Hepatocyte (in vitro differentiated cells): ENCODE results near the gene CPZ. TPM values are rescaled to one million over a fixed set of nuclear protein-coding genes. Genes with fewer than 3 reads are reported as not detected.

Experiments
- DNase-seq: peaks from one replicate; pipeline ENCODE4 v3.0.0-alpha.2; 2016; ENCODE audit warnings: low spot score
- H2AFZ ChIP-seq: fragments of 200-600 bp; sonication (generic); 2 replicates; pipeline ENCODE4 v1.6.0; 2016; ENCODE audit warnings: antibody characterized with exemption, mild to moderate bottlenecking
- H3K27ac ChIP-seq: fragments of 200-600 bp; sonication (generic); 2 replicates; pipeline ENCODE4 v1.5.1; 2016; ENCODE audit warnings: mild to moderate bottlenecking
- H3K27me3 ChIP-seq: fragments of 200-600 bp; sonication (generic); 2 replicates; pipeline ENCODE4 v1.6.1; 2016
- H3K36me3 ChIP-seq: fragments of 200-600 bp; sonication (generic); replicated peaks from 2 replicates; pipeline ENCODE4 v1.5.1; 2016; ENCODE audit warnings: low read depth; ENCODE audit not compliant: insufficient read depth
- H3K4me1 ChIP-seq: fragments of 200-600 bp; sonication (generic); 2 replicates; pipeline ENCODE4 v1.5.1; 2016; ENCODE audit warnings: mild to moderate bottlenecking, moderate library complexity; ENCODE audit not compliant: insufficient read depth
- H3K4me2 ChIP-seq: fragments of 200-600 bp; sonication (generic); 2 replicates; pipeline ENCODE4 v1.6.0; 2016
- H3K4me3 ChIP-seq: fragments of 200-600 bp; sonication (generic); 2 replicates; pipeline ENCODE4 v1.5.1; 2016; ENCODE audit warnings: mild to moderate bottlenecking
- H3K79me2 ChIP-seq: fragments of 200-600 bp; sonication (generic); 2 replicates; pipeline ENCODE4 v1.6.0; 2017; ENCODE audit warnings: mild to moderate bottlenecking
- H3K9me2 ChIP-seq: fragments of 200-600 bp; sonication (generic); replicated peaks from 2 replicates; pipeline ENCODE4 v1.6.0; 2017; ENCODE audit warnings: mild to moderate bottlenecking; ENCODE audit not compliant: insufficient read depth
- H3K9me3 ChIP-seq: fragments of 200-600 bp; sonication (generic); 2 replicates; pipeline ENCODE4 v1.5.1; 2016; ENCODE audit warnings: low read depth, mild to moderate bottlenecking
- H4K20me1 ChIP-seq: fragments of 200-600 bp; sonication (generic); 2 replicates; pipeline ENCODE4 v1.6.0; 2016; ENCODE audit warnings: mild to moderate bottlenecking; ENCODE audit not compliant: insufficient read depth, poor library complexity, severe bottlenecking
- EZH2 ChIP-seq: fragments of 200-600 bp; sonication (generic); IDR thresholded peaks from 2 replicates; pipeline ENCODE4 v1.6.1; 2016; ENCODE audit warnings: antibody characterized with exemption, mild to moderate bottlenecking, borderline replicate concordance
- EZH2phosphoT487 ChIP-seq: fragments of 200-600 bp; sonication (generic); IDR thresholded peaks from one replicate; pipeline ENCODE4 v1.6.1; 2018; ENCODE audit warnings: antibody characterized with exemption, mild to moderate bottlenecking, low read depth, moderate library complexity; ENCODE audit not compliant: unreplicated experiment, severe bottlenecking
- WGBS: methylation state at CpG from one replicate; pipeline ENCODE4 v1.1.6; 2016; ENCODE audit warnings: low lambda C conversion rate; ENCODE audit errors: missing lambda C conversion rate; 5-methylcytosine and 5-hydroxymethylcytosine counted together
- polyA plus RNA-seq: library from polyadenylated mRNA; unstranded; fragments of >200 nt; fragmentation: Nextera tagmentation; extraction: Ambion mirVana; gene quantifications from 2 replicates; pipeline ENCODE4 v1.2.1, GENCODE V29; 2016
- total RNA-seq: library from RNA; depleted of rRNA; stranded (reverse); fragments of >200 nt; gene quantifications from 2 replicates; pipeline ENCODE4 v1.2.3, GENCODE V29; 2014
- TF ChIP-seq, protein P1 (sequence below): fragments of 200-600 bp; sonication (generic); IDR thresholded peaks from 2 replicates; pipeline ENCODE4 v1.5.1; 2016; ENCODE audit warnings: antibody characterized with exemption, mild to moderate bottlenecking; ENCODE audit not compliant: poor library complexity

The CPZ gene
- total and polyA plus RNA-seq, 2 experiments from 2014 or later: 34.8 to 113 TPM

DNA sequence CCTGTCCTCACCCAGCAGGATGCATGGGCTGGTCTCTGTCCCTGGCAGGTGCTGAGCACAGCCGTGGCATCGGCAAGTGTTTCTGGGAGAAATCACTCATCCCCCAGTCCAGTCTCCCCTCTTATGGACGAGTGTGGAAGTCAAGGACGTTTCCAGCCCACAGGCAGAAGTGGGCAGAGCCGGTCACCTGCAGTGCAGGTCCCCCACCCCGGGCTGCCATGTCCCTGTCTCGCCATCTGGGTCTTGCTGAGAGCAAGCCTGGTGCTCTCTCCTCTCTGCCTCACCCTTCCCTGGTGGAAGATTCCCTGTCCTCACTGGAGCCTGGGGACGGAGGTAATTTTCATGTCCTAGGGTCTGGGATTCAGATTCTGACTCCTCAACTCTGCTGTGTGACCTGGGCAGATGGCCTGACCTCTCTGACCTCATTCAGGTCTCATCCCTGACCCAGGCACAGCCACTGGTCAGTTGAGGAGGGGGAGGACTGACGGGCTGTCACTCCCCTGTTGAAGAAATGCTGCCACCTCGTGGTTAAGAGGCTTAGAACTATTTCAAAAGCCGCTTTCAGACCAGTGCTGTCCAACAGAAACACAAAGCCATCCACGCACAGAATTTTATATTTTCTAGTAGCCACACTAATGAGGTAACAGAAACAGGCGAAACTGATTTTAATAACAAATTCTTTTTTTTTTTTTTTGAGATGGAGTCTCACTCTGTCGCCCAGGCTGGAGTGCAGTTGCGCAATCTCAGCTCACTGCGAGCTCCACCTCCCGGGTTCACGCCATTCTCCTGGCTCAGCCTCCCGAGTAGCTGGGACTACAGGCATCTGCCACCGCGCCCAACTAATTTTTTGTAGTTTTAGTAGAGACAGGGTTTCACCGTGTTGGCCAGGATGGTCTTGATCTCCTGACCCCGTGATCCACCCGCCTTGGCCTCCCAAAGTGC lies 1.8 kb downstream of the CPZ start:
- no peaks in the 10 kb centered on the region for H3K9me2 ChIP-seq
- TF ChIP-seq EZH2: no peak
- TF ChIP-seq, protein P1, sequence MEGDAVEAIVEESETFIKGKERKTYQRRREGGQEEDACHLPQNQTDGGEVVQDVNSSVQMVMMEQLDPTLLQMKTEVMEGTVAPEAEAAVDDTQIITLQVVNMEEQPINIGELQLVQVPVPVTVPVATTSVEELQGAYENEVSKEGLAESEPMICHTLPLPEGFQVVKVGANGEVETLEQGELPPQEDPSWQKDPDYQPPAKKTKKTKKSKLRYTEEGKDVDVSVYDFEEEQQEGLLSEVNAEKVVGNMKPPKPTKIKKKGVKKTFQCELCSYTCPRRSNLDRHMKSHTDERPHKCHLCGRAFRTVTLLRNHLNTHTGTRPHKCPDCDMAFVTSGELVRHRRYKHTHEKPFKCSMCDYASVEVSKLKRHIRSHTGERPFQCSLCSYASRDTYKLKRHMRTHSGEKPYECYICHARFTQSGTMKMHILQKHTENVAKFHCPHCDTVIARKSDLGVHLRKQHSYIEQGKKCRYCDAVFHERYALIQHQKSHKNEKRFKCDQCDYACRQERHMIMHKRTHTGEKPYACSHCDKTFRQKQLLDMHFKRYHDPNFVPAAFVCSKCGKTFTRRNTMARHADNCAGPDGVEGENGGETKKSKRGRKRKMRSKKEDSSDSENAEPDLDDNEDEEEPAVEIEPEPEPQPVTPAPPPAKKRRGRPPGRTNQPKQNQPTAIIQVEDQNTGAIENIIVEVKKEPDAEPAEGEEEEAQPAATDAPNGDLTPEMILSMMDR: peak; percentile 85
- H3K27me3 ChIP-seq: peaks cover 23% of the 10 kb centered on the region
- H3K4me3 ChIP-seq: no peak overlapping the region
- H3K4me1 ChIP-seq: peaks cover 25% of the 10 kb centered on the region
- no peak overlapping the region for H3K27ac ChIP-seq
- H4K20me1 ChIP-seq: peaks cover 5% of the 10 kb centered on the region
- DNase-seq: peak; percentile 86
- H3K4me2 ChIP-seq: peak overlapping the region; percentile 82
- 60% methylated on average over 24 of the region's 24 CpGs for WGBS
- no peaks in the 10 kb centered on the region for H3K36me3 ChIP-seq
- peaks cover 2% of the 10 kb centered on the region for H3K79me2 ChIP-seq
- no peaks in the 10 kb centered on the region for H3K9me3 ChIP-seq
- H2AFZ ChIP-seq: no peak overlapping the region

DNA sequence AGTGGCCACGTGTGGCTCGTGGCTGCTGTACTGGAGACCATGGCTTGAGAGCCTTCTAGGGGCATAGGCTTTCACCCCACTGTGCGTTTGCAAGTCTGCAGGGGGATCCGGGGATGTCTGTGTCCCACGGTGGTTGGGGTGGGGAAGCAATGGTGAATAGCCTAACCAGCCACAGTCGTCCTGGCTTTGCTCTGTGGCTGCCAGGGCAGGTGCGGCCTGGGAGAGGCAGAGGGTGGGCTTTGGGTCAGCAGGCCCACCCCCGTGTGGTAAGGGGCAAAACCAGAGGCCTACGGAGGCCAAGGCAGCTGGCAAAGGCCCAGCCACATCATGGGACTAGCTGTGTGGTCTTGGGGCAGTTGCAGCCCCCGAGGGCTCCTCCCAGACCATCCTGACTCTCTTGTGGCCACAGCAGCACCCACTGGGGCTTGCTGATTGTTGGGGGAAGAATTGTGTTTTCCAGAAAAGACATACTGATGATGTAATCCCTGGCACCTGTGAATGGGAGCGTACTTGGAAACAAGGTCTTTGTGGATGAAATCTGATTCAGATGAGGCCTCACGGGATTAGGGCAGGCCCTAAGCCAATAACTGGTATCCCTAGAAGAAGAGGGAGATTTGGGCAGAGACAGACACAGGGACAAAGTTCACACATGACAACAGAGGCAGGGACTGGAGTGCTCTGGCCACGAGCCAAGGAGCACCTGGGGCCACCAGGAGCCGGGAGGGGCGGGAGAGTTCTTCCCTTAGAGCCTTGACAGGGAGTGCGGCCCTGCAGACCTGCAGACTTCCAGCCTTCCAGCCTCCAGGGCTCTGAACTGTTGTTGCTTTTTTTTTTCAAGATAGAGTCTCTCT lies 2.9 kb downstream of the CPZ start:
- Histone ChIP-seq H3K27ac (no peak overlapping the region), H3K36me3 (no peaks in the 10 kb centered on the region), H3K27me3 (peaks cover 23% of the 10 kb centered on the region), H3K4me1 (peaks cover 22% of the 10 kb centered on the region), H3K9me2 (no peaks in the 10 kb centered on the region), H3K4me3 (no peak overlapping the region), H3K4me2 (no peak overlapping the region), H3K79me2 (peaks cover 2% of the 10 kb centered on the region), H3K9me3 (no peaks in the 10 kb centered on the region), H4K20me1 (peaks cover 5% of the 10 kb centered on the region), H2AFZ (no peak overlapping the region)
- peak; percentile 62 for DNase-seq
- 71% methylated on average over 16 of the region's 16 CpGs for WGBS
- TF ChIP-seq EZH2phosphoT487: no peak
- TF ChIP-seq, protein P1: no peak
- TF ChIP-seq EZH2: no peak

DNA sequence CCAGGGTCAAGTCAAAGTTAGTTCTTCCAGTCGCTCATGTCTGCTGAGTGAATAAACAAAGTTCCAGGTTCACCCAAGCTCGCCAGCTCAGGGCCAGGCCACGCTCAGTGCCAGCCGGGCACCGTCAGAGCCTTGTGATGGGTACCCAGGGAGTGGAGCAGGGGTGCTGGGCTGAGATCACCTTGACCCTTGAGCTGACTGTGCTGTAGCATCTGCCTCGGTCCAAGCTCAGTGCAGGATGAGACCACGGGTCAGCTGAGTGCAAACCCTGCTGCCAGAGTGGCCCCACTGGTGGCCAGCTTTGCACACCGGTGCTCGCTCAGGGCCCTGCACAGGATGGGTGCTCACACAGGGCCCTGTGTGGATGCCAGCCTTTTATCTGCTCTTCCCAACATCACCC lies 4.3 kb downstream of the CPZ start:
- H2AFZ ChIP-seq: no peak overlapping the region
- peaks cover 5% of the 10 kb centered on the region for H4K20me1 ChIP-seq
- peaks cover 20% of the 10 kb centered on the region for H3K4me1 ChIP-seq
- TF ChIP-seq EZH2: no peak
- TF ChIP-seq EZH2phosphoT487: no peak
- TF ChIP-seq, protein P1: no peak
- DNase-seq: no peak
- no peak overlapping the region for H3K4me2 ChIP-seq
- H3K9me2 ChIP-seq: no peaks in the 10 kb centered on the region
- H3K36me3 ChIP-seq: no peaks in the 10 kb centered on the region
- WGBS: 84% methylated on average over 9 of the region's 9 CpGs
- peaks cover 2% of the 10 kb centered on the region for H3K79me2 ChIP-seq
- peaks cover 16% of the 10 kb centered on the region for H3K27me3 ChIP-seq
- H3K9me3 ChIP-seq: no peaks in the 10 kb centered on the region
- no peak overlapping the region for H3K4me3 ChIP-seq
- H3K27ac ChIP-seq: no peak overlapping the region
